Fibroblast of lung (primary cell): ENCODE data around the gene MAP3K10. TPM values are rescaled to one million over a fixed set of nuclear protein-coding genes. Genes with fewer than 3 reads are reported as not detected.
A peak's percentile ranks its signal among the peaks of the same experiment; 100 is the strongest.

ENCODE experiments used
- DNase-seq, 2 donors: peaks; one replicate each; pipeline versions ENCODE4 v3.0.0 to v3.0.0-alpha.2; 2010; ENCODE audit warnings: low read depth in 2 of 2
- H2AFZ ChIP-seq: 2 replicates; pipeline ENCODE4 v1.5.1; 2012; ENCODE audit warnings: low read length, control low read depth, inconsistent platforms
- H3K27ac ChIP-seq: 2 replicates; pipeline ENCODE4 v1.5.1; 2011; ENCODE audit warnings: low read length, control low read depth; ENCODE audit not compliant: insufficient read depth
- H3K27me3 ChIP-seq: 2 replicates; pipeline ENCODE4 v1.5.1; 2011; ENCODE audit warnings: mild to moderate bottlenecking, low read length; ENCODE audit not compliant: control insufficient read depth, insufficient read depth
- H3K36me3 ChIP-seq: 2 replicates; pipeline ENCODE4 v1.5.1; 2011; ENCODE audit warnings: low read length; ENCODE audit not compliant: control insufficient read depth, insufficient read depth
- H3K4me1 ChIP-seq: 2 replicates; pipeline ENCODE4 v1.5.1; 2011; ENCODE audit warnings: low read length; ENCODE audit not compliant: control insufficient read depth, insufficient read depth; ENCODE audit errors: extremely low read depth
- H3K4me2 ChIP-seq: 2 replicates; pipeline ENCODE4 v1.5.1; 2011; ENCODE audit warnings: low read length, control low read depth; ENCODE audit not compliant: insufficient read depth; ENCODE audit errors: extremely low read depth
- H3K4me3 ChIP-seq, 4 experiments: fragments of 200-600 bp in 1 of 4; sonication (generic) in 1 of 4; replicated peaks in 1 of 4; 2 replicates each; pipeline ENCODE4 v1.5.1; 2011 to 2016; ENCODE audit warnings: low read length in 4 of 4, low read depth in 3 of 4, mild to moderate bottlenecking in 3 of 4, control low read depth in 2 of 4, inconsistent platforms in 1 of 4, mixed read lengths in 1 of 4; ENCODE audit not compliant: insufficient read depth in 1 of 4; ENCODE audit errors: control extremely low read depth in 1 of 4
- H3K79me2 ChIP-seq: 2 replicates; pipeline ENCODE4 v1.5.1; 2012; ENCODE audit warnings: mild to moderate bottlenecking, low read length, inconsistent platforms; ENCODE audit not compliant: control insufficient read depth, insufficient read depth
- H3K9ac ChIP-seq: 2 replicates; pipeline ENCODE4 v1.5.1; 2011; ENCODE audit warnings: mild to moderate bottlenecking, low read length, control low read depth; ENCODE audit not compliant: insufficient read depth
- H3K9me3 ChIP-seq: 2 replicates; pipeline ENCODE4 v1.5.1; 2012; ENCODE audit warnings: low read depth, low read length; ENCODE audit not compliant: control insufficient read depth, insufficient read depth
- H4K20me1 ChIP-seq: 2 replicates; pipeline ENCODE4 v1.5.1; 2011; ENCODE audit warnings: low read length; ENCODE audit not compliant: control insufficient read depth, insufficient read depth; ENCODE audit errors: extremely low read depth
- CTCF ChIP-seq, 2 donors: IDR thresholded peaks in 1 of 2; conservative IDR thresholded peaks in 1 of 2; 1 replicate in 1 of 2; 2 replicates in 1 of 2; pipeline ENCODE4 v1.5.1; 2011 to 2012; ENCODE audit warnings: low read length in 2 of 2, control low read depth in 1 of 2, inconsistent platforms in 1 of 2, low read depth in 1 of 2, mild to moderate bottlenecking in 1 of 2
- EZH2 ChIP-seq: IDR thresholded peaks from 2 replicates; pipeline ENCODE4 v1.5.1; 2012; ENCODE audit warnings: low read length, control low read depth, mild to moderate bottlenecking; ENCODE audit errors: missing control alignments
- polyA plus RNA-seq, 2 donors: library from polyadenylated mRNA; depleted of rRNA in 1 of 2; stranded (reverse) in 1 of 2; unstranded in 1 of 2; fragments of >200 nt; gene quantifications; 2 replicates each; pipeline ENCODE4 v1.2.1, GENCODE V29; 2011 to 2012; ENCODE audit warnings: missing spikeins in 1 of 2
- total RNA-seq: library from RNA; depleted of rRNA; stranded (reverse); fragments of >200 nt; gene quantifications from 2 replicates; pipeline ENCODE4 v1.2.1, GENCODE V29; 2014

The MAP3K10 gene
- total and polyA plus RNA-seq, 2 donors (not counting 1 experiment from before 2014, with no cell fraction given) = 2.7 to 7.4 TPM

- DNase-seq = no peak
- Histone ChIP-seq H3K4me2 (no peak overlapping the region), H3K4me1 (peaks cover 8% of the 10 kb centered on the region), H3K9ac (no peak overlapping the region), H3K36me3 (peaks cover 3% of the 10 kb centered on the region), H3K4me3 (no peak overlapping the region), H2AFZ (no peak overlapping the region), H4K20me1 (no peaks in the 10 kb centered on the region), H3K27ac (no peak overlapping the region), H3K27me3 (no peaks in the 10 kb centered on the region), H3K79me2 (no peaks in the 10 kb centered on the region), H3K9me3 (no peaks in the 10 kb centered on the region)
- TF ChIP-seq CTCF (conservative IDR thresholded peaks at IDR 0.05 in 1 of 2, IDR thresholded peaks at IDR 0.05 in 1 of 2; ENCODE audit: low read depth in 1 of 2, low read length in 2 of 2) (no peak), EZH2 (no peak)
These were observed 37.1 kb downstream of the MAP3K10 start for GRCh38 chr19:40228346-40228745.

DNA sequence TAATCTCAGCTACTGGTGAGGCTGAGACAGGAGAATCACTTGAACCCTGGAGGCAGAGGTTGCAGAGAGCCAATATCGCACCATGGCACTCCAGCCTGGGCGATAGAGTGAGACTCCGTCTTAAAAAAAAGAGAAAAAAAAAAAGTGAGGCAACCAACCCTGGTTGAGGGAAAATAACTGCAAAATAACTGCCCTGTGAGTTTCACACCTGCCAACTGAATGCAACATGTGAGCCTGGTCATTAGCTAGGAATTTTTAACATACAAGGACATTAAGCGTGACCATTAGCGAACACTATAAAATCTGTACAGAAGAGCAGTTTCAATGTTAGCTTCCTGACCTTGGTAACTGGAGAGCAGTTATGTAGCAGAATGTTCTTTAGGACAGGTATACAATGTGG, 37.6 kb downstream of the MAP3K10 start:
- Histone ChIP-seq H4K20me1 (no peaks in the 10 kb centered on the region), H2AFZ (no peak overlapping the region), H3K27ac (no peak overlapping the region), H3K27me3 (no peaks in the 10 kb centered on the region), H3K9ac (no peak overlapping the region), H3K79me2 (no peaks in the 10 kb centered on the region), H3K36me3 (peaks cover 3% of the 10 kb centered on the region), H3K4me3 (no peak overlapping the region), H3K9me3 (no peaks in the 10 kb centered on the region), H3K4me2 (no peak overlapping the region), H3K4me1 (peaks cover 8% of the 10 kb centered on the region)
- DNase-seq = no peak
- TF ChIP-seq EZH2 = no peak

GRCh38 chr19:40229484-40229883, 38.3 kb downstream of the MAP3K10 start:
- Histone ChIP-seq H3K9me3 (no peaks in the 10 kb centered on the region), H3K4me1 (peaks cover 8% of the 10 kb centered on the region), H3K4me3 (no peak overlapping the region), H3K4me2 (no peak overlapping the region), H3K27me3 (no peaks in the 10 kb centered on the region), H3K36me3 (peaks cover 3% of the 10 kb centered on the region), H3K27ac (no peak overlapping the region), H4K20me1 (no peaks in the 10 kb centered on the region), H2AFZ (no peak overlapping the region), H3K9ac (no peak overlapping the region), H3K79me2 (no peaks in the 10 kb centered on the region)
- no peak for TF ChIP-seq CTCF (conservative IDR thresholded peaks at IDR 0.05 in 1 of 2, IDR thresholded peaks at IDR 0.05 in 1 of 2; ENCODE audit: low read depth in 1 of 2, low read length in 2 of 2)
- no peak for TF ChIP-seq EZH2
- peak in 1 of 2 donors; percentile 67 for DNase-seq
